SW 1271 (cell line): Measurements from ENCODE around the gene MYH14.
A peak's percentile ranks its signal among the peaks of the same experiment; 100 is the strongest.
"Not testable (repeated sequence)": the region's sequence is repeated elsewhere in the genome, so short reads cannot be mapped to it uniquely, and the experiment has no call there.

Source experiments
- DNase-seq, 2 experiments: peaks; one replicate each; lab custom pipeline; 2025; lab: John Stamatoyannopoulos, UW

The MYH14 gene

GRCh38 chr19:50224986-50225747 is 21.7 kb downstream of the MYH14 start:
- no peak for DNase-seq

- no peak for DNase-seq
These were observed 23.1 kb downstream of the MYH14 start for GRCh38 chr19:50226536-50226935.

DNA sequence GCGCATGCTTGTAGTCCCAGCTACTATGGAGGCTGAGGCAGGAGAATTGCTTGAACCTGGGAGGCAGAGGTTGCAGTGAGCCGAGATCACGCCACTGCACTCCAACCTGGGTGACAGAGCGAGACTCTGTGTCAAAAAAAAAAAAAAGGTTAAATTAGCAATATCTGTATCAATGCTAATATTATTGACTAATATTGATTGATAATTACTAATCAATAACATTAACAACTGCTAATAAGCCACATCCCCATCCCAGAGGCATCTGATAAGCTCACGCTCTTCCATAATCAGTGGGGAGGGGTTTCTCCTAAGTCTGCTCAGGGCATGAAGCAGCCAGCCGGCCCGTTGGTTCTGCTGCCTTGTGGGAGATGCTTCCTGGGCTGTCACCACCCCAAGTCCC is 24.7 kb downstream of the MYH14 start:
- not testable (repeated sequence) for DNase-seq

DNA sequence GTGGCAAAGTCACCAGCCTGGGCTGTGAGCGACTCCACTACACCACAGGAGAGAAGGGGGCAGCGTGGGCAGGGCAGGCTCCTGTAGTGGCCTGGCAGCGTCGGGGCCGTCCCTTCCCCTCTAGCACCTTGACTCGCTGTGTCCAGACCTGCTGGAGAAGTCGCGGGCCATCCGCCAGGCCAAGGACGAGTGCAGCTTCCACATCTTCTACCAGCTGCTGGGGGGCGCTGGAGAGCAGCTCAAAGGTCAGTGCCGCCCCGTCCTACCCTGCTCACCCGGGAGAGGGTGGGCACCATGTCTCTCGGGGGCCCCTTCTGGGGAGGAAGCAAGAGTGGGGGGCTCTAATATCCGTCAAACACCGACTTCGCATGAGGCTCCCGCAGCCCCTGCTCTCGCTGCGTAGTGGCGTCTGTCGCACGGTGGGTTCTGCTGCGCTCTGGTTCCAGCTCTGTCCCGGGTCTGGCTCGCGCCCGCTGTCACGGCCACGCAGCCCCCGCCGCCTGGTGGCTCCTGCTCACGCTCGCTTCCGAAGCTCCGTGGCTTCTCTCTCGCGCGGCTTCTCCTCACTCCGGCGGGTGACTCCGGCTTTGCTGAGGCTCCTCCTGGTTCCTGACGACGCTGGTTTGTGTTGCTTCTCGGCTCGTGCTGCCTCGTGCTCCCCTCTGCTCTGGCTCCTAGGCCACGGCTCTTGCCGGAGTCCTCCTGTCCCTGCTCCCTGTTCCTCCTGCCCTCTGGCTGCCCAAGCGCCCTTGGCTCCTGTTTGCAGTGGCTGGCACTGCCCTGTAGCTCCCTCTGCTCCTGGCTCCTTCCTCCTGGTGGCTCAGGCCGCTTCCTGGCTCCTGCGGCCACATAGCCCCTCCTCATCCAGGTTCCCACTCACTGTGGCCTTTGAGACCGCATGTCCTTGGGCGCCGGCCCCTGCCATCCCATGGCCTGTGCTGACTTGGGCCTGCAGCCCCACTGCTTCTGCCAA is 27.2 kb downstream of the MYH14 start:
- no peak for DNase-seq

- not testable (repeated sequence) for DNase-seq
These were observed 28.0 kb downstream of the MYH14 start for GRCh38 chr19:50231417-50231816.

DNA sequence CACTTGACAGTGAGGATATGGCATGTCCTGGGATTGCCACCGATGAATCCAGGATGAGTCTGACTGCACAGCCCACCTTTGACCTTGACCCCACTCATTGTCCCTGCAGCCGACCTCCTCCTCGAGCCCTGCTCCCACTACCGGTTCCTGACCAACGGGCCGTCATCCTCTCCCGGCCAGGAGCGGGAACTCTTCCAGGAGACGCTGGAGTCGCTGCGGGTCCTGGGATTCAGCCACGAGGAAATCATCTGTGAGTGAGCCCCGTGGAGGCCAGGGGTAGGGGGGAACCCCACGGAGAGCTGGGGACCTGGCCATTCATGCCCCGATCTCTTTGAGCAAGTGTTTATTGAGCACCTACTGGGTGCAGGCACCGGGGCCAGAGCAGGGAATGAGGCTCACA is 28.4 kb downstream of the MYH14 start:
- DNase-seq: no peak

GRCh38 chr19:50232600-50232999 is 29.2 kb downstream of the MYH14 start:
- no peak for DNase-seq

DNA sequence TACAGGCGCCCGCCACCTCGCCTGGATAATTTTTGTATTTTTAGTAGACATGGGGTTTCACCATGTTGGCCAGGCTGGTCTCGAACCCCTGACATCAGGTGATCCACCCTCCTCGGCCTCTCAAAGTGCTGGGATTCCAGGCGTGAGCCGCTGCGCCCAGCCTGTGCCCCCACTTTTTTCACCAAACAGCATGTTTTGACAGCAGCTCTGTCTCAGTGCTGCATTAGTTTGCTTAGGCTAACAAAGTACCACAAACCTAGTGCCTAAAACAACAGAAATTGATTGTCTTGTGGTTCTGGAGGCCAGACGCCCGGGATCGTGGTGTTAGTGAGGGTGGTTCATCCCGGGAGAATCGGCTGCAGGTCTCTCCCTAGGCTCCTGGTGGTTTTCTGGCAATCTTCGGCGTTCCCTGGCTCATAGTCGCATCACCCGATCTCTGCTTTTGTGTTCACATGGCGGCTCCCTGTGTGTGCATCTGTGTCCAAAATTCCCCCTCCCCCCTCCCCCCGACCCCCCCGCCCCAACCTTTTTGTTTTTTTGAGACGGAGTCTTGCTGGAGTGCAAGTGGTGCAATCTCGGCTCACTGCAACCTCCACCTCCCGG is 30.0 kb downstream of the MYH14 start:
- DNase-seq: no peak

DNA sequence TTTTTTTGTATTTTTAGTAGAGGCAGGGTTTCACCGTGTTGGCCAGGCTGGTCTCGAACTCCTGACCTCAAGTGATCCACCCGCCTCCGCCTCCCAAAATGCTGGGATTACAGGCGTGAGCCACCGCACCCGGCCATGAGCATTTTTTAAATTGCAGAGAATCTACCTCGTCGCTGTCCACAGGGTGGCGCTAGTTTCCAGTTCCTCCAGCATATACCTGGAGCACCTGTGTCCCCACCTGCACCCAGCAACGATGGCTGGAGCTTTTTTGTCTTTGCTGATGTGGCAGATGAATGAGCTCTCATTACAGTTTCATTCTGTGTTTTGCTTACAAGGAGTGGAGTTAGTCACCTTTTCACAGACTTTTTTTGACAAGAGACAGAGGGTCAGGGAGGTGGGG is 34.1 kb downstream of the MYH14 start:
- not testable (repeated sequence) for DNase-seq

DNA sequence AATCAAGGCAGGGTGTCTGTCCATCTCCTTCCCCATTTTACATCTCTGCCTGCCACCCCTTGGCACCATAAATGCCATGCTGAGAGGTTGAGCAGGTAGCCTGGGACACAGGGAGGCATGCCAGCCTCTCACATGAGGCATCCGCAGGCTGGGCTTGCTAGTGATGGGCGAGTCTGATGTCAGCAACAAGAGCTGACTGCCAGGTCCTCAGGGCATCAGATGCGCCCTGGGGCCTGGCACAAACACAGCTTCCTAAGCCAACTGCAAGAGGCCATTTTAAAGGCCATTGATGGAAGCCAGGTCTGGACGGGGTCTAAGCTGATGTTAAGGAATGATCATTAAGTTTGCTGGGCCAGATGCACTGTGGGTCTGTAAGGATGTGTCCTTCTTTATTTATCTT is 34.6 kb downstream of the MYH14 start:
- no peak for DNase-seq

GRCh38 chr19:50239921-50240590 is 36.6 kb downstream of the MYH14 start:
- DNase-seq: no peak

DNA sequence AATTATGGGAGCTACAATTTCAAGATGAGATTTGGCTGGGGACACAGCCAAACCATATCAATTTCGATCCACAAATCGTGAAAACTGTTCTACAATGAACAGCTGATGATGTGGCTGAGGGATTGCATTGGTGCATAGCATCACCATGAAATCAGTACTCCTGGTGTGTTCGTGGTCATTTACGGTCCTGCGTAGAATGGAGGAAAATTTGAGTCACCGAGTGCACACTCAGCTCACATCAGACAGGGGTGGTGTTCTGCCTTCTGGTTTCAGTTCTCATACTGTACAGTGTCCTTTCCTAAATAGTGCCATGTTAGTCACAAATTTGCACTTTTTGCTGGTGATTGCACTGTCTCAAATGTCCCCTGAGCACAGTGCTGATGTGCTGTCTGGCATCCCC is 39.2 kb downstream of the MYH14 start:
- no peak for DNase-seq

GRCh38 chr19:50244695-50245094 is 41.3 kb downstream of the MYH14 start:
- no peak for DNase-seq

DNA sequence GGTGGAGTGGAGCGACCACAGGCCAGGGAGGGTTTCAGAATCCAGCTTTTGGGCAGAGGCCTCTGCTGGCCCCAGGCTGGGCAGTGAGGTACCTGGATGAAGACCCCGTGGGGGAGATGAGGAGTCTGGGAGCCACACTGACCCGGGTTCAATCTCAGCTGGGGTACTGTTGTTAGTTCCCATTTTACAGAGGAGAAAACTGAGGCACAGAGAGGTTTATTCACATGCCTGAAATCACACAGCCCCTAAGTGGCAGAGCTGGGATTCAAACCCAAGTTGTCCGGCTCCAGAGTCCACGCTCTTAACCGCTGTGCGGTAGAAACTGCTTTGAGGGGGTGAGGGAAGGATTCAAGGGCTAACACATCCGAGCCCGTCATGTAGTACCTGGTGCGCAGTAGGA is 45.0 kb downstream of the MYH14 start:
- DNase-seq: no peak

DNA sequence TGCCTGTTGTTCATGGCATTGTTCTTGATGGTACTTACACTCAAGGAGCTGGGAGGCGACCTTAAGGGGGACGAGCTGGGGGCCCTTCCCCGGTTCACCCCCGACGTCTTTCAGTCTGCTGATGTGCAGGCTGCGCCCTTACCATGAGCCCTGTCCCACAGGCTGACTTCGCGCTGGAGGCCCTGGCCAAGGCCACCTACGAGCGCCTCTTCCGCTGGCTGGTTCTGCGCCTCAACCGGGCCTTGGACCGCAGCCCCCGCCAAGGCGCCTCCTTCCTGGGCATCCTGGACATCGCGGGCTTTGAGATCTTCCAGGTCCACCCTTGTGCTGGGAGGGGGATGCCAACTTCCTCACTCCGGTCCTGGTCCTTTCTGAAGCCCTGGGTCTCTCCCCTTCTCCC is 45.4 kb downstream of the MYH14 start:
- no peak for DNase-seq

DNA sequence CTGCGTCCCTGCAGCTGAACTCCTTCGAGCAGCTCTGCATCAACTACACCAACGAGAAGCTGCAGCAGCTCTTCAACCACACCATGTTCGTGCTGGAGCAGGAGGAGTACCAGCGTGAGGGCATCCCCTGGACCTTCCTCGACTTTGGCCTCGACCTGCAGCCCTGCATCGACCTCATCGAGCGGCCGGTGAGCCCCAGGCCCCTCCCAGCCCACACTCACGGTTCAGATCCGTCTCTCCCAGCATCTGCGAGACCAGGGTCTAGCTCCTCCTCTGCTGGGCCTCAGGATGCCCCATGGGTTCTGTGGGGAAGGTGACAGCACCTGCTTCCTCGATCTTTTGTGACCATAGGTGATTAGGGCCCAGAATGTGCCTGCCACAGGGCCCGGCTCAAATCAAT is 46.2 kb downstream of the MYH14 start:
- DNase-seq: no peak

DNA sequence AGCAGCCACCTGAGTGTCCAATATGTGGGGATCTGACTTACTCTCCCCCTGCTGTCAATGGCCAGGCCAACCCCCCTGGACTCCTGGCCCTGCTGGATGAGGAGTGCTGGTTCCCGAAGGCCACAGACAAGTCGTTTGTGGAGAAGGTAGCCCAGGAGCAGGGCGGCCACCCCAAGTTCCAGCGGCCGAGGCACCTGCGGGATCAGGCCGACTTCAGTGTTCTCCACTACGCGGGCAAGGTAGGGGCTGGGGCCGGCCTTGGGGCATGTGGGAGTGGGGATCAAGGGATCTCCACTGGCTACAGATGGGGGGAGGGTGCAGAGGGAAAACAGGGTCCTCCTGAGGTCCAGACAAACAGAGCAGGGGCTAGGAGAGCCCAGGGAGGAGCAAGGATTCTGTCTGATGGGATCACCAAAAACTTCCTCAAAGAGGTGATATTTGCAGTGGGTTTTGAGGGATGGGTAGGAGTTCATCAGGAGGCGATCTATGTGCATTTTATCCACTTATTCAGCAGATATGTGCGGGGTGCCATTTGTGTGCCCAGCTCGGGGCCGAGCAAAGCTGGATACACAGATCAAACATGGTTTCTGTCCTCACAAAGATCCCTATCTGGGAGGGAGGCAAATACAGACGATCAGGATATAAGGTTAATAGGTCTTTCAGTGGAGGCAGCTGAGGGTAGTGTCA is 47.2 kb downstream of the MYH14 start:
- no peak for DNase-seq

GRCh38 chr19:50252111-50252886 is 48.9 kb downstream of the MYH14 start:
- peak in 1 of 2 experiments; percentile 11 for DNase-seq

DNA sequence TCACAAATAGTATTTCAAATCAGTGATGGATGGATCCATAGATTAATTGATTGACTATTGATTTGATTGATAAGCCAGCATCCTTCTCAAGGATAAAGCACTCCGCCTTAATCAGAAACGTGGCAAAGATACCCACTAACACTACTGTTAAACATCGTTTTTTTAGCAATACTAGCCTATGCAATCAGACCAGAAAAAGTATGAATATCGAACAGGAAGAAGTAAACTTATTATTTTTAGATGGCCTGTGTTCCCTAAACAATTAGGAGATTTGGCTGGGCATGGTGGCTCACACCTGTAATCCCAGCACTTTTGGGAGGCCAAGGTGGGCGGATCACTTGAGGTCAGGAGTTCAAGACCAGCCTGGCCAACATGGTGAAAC is 49.5 kb downstream of the MYH14 start:
- DNase-seq: no peak

DNA sequence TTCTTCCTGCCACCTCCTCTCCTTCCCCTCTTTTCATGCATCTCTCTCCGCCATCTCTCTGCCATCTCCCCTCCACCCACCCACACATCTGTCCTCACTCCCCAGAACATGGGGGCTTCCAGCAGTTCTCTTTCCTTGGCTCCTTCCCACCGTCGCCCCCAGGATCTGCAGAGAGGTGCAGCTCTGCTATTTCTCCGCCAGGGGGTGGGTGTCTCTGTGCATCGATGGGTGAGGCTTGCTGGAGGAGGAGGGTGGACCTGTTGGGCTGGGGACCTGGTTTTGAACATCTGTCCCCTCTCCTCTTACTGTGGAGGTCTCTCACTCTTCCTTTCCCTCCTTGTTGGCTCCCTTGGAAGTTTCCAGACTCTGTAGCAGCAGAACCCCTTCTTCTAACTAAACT is 51.7 kb downstream of the MYH14 start:
- DNase-seq: no peak

GRCh38 chr19:50257141-50257540 is 53.7 kb downstream of the MYH14 start:
- no peak for DNase-seq
